IPS-NIHi11 (cell line): ENCODE measurements around the gene CARS1.

ENCODE experiments used
- DNase-seq: peaks from one replicate; pipeline ENCODE4 v3.0.0; 2012; ENCODE audit warnings: mixed read lengths, low spot score

Gene CARS1

DNA sequence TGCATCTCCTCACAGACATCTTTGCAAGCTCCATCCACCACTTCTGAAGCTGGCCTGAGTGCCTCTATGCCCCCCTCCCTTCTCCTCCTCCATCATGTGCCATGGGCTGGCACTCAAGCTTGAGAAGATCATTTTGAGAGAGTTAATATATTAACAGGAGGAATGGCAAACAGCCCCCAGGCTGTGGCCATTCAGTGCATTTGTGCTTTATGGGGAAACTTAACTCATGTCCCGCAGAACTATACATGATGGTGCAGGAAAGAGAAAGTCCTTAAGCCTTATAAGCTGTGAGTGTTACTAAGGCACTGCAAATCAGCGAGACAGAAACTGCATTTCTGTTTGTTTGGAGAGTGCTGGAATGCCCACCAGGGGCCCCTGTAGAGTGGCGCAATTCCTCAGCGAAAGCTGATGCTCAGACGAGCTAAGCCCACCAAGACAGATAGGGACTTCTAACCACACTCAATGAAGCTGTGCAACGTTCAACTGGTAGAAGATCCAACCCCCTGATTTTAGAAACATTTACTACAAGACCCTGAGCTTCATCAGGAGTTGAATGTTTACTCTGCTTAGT lies 101.2 kb downstream of the CARS1 start:
- no peak for DNase-seq

DNA sequence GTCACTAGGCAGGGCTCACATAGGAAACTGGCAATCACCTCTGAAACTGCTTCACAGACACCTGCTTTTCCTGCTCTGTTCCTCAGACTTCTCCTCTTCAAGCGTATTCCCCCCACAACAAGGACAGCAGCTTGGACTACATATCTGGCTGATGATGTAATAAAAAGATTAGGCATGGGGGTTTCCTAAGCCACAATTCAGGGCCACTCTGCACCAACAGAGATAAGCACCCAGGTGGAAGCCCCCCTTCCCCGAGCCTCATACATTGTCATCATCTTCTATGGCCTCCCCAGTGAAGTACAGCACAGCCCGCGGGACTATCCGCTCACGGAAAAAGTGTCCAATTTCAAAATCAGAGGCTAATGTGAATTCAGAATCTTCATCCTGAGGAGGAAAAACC lies 103.0 kb downstream of the CARS1 start:
- no peak for DNase-seq

DNA sequence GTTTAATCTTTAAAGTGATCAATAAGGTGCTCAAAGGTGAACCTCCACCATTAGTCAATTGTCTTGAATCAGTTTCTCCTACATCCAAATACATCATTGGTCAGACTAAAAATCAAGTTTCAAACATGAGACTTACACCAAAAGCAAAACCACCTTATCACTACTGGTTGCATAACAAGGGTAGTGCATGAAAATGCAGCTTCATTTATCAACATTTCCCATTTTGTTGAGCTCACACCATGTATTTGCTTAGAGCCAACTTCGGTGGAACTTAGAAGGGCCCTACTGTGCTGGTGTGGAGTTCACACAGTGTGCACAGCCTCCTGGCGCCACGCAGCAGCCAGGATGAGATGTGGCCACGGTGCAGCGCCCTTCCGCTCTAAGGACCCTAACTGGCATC lies 104.9 kb downstream of the CARS1 start:
- no peak for DNase-seq

DNA sequence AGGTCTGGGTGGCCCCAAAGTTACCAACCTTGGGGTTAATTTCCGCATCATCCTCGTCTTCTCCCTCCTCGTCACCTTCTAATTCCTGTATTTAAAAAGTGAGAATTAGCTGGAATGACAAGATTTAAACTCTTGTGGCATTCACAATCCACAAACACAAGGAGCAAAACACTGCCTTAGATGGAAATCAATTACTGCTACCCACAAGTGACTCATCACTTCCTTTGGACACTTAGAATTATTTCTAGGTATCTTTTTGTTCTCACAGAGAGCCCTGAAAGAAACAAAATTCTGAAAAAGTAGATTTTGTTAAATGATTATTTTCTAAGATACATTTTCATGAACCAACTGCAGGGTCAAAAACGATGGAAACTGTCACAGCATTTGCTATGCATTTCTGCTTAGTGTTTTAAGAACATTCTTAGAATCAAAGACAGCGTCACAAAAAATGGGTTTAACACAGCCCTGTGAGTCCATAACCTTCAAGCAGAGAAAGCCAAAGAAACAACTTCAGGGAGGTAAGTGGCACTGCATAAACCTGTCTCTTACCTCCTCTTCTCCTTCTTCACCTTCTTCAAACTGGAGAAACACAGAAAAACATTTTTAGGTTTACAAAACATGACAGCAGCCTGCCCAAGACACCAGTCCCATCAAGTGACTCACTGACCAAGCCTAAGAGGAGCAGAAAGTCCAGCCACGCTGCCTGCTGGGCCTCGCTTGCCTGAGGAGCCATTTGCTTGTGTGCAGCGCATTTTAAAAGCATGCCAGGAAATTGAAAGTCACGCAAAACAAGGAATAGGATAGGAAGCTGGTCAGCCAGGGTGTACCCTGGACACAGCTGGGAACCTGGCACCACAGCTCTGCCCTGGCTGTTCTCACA lies 105.8 kb downstream of the CARS1 start:
- DNase-seq, result no peak
